H1 (cell line): Measurements from ENCODE around the gene PRR14L. TPM values are rescaled to one million over a fixed set of nuclear protein-coding genes. Genes with fewer than 3 reads are reported as not detected.

ENCODE experiments used
- SAP30 ChIP-seq: fragments of 300-600 bp; sonication (generic); IDR thresholded peaks from 2 replicates; pipeline ENCODE4 v1.7.1; 2012; ENCODE audit warnings: low read length, moderate library complexity, mild to moderate bottlenecking, inconsistent platforms; ENCODE audit not compliant: insufficient read depth, insufficient replicate concordance
- polyA plus RNA-seq, 7 experiments: library from polyadenylated mRNA; depleted of rRNA in 3 of 7; stranded (reverse) in 5 of 7; unstranded in 2 of 7; fragments of >200 nt in 5 of 7; fragments of 200-250 nt in 2 of 7; gene quantifications; 1 replicate in 5 of 7; 2 replicates in 1 of 7; 4 replicates in 1 of 7; pipeline versions ENCODE4 v1.2.1 to v1.2.3, GENCODE V29; 2011 to 2013; ENCODE audit warnings: missing spikeins in 2 of 7, mixed read lengths in 2 of 7
- total RNA-seq: library from RNA; stranded (reverse); fragmentation: NEBNext Ultra II Directional; extraction: Animal tissue kit (Norgen Biotek cat#: 25700); gene quantifications from 2 replicates; pipeline ENCODE4 v1.2.1, GENCODE V29; 2021
- TF ChIP-seq, protein P1 (sequence below), 3 experiments: IDR thresholded peaks; 1 replicate in 2 of 3; 2 replicates in 1 of 3; pipeline versions ENCODE4 v1.5.1 to v1.6.1; 2011; ENCODE audit warnings: low read length in 3 of 3, mild to moderate bottlenecking in 3 of 3, inconsistent platforms in 2 of 3, low read depth in 1 of 3, moderate library complexity in 1 of 3; ENCODE audit not compliant: insufficient read depth in 1 of 3; ENCODE audit errors: control extremely low read depth in 1 of 3

Gene PRR14L
- total and polyA plus RNA-seq, 2 of the 8 experiments (the other 6 are each of a cell fraction or from before 2014, with no cell fraction given): 26.5 to 98.6 TPM

DNA sequence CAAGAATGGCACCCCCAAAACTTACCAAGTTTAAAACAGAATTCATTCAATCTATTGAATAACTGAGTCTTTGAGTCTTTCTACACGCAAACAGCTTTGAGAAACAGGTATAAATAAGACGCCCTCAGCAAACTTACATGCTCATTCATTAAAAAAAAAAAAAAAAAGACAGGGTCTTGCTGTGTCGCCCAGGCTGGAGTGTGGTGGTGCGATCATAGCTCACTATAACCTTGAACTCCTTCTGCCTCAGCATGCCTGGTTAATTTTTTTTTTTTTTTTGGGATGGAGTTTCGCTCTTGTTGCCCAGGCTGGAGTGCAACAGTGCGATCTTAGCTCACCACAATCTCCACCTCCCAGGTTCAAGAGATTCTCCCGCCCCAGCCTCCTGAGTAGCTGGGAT lies 6.1 kb downstream of the PRR14L start (continued):
- TF ChIP-seq, protein P1, sequence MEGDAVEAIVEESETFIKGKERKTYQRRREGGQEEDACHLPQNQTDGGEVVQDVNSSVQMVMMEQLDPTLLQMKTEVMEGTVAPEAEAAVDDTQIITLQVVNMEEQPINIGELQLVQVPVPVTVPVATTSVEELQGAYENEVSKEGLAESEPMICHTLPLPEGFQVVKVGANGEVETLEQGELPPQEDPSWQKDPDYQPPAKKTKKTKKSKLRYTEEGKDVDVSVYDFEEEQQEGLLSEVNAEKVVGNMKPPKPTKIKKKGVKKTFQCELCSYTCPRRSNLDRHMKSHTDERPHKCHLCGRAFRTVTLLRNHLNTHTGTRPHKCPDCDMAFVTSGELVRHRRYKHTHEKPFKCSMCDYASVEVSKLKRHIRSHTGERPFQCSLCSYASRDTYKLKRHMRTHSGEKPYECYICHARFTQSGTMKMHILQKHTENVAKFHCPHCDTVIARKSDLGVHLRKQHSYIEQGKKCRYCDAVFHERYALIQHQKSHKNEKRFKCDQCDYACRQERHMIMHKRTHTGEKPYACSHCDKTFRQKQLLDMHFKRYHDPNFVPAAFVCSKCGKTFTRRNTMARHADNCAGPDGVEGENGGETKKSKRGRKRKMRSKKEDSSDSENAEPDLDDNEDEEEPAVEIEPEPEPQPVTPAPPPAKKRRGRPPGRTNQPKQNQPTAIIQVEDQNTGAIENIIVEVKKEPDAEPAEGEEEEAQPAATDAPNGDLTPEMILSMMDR (IDR thresholded peaks at IDR 0.05; ENCODE audit: control extremely low read depth in 1 of 3, insufficient read depth in 1 of 3, low read depth in 1 of 3, low read length in 3 of 3): no peak
- no peak for TF ChIP-seq SAP30
